HL-60 (cell line): ENCODE measurements around the gene CIAO3.

Source experiments
- CTCF ChIP-seq: IDR thresholded peaks from one replicate; pipeline ENCODE4 v1.5.1; 2011; ENCODE audit warnings: low read length, control low read depth, inconsistent platforms; ENCODE audit not compliant: insufficient read depth
- POLR2AphosphoS5 ChIP-seq: IDR thresholded peaks from 2 replicates; pipeline ENCODE4 v1.6.1; 2012; ENCODE audit warnings: low read depth
- REST ChIP-seq: IDR thresholded peaks from 2 replicates; pipeline ENCODE4 v1.6.1; 2012; ENCODE audit warnings: low read depth; ENCODE audit not compliant: insufficient replicate concordance

- TF ChIP-seq CTCF (no peak), POLR2AphosphoS5 (no peak), REST (no peak)
These were observed 29.6 kb upstream of the CIAO3 start for GRCh38 chr16:770411-770810.
